ENCODE measurements around the gene ADK. TPM values are rescaled to one million over a fixed set of nuclear protein-coding genes. Genes with fewer than 3 reads are reported as not detected.
A peak's percentile ranks its signal among the peaks of the same experiment; 100 is the strongest.

ADK gene
- total and polyA plus RNA-seq, 11 donors = 20.8 to 55.5 (median 39.8) TPM

DNA sequence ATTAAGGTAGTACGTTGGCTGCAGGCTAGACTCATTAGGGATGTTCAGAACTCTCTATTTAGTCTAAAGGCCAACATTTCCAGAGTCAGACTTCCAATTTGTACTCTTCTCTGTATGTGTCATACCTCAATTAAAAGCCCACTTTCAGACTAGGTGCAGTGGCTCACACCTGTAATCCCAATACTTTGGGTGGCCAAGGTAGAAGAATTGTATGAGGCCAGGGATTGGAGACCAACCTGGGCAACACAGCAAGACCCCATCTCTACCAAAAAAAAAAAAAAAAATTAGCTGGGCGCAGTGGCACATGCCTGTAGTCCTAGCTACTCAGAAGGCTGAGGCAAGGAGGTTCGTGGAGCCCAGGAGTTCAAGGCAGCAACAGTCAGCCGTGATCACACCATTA is 484.6 kb downstream of the ADK start:
- H3K27me3 ChIP-seq = no peaks in the 10 kb centered on the region
- no peaks in the 10 kb centered on the region for H3K36me3 ChIP-seq
- H3K27ac ChIP-seq = no peak overlapping the region
- WGBS, 4 donors = 95 to 99% (median 97%) methylated on average over 4 of the region's 4 CpGs
- ATAC-seq (no peak), DNase-seq (no peak)
- intact Hi-C loops (cut with DNase I) = no loop called here
- TF ChIP-seq POLR2A (IDR thresholded peaks at IDR 0.05) = no peak
- no peak for TF ChIP-seq CTCF (IDR thresholded peaks at IDR 0.05)
- H3K4me3 ChIP-seq = no peak overlapping the region
- H3K4me1 ChIP-seq = peaks cover 0 to 10% (median 1%) of the 10 kb centered on the region in 12 donors
- peaks cover 0 to 21% (median 10%) of the 10 kb centered on the region in 12 donors for H3K9me3 ChIP-seq

- H3K4me1 ChIP-seq = peaks cover 0 to 14% (median 3%) of the 10 kb centered on the region in 12 donors
- no peak for TF ChIP-seq CTCF (IDR thresholded peaks at IDR 0.05)
- TF ChIP-seq POLR2A (IDR thresholded peaks at IDR 0.05) = no peak
- H3K4me3 ChIP-seq = no peak overlapping the region
- no peaks in the 10 kb centered on the region for H3K36me3 ChIP-seq
- no peak overlapping the region for H3K27ac ChIP-seq
- peaks cover 0 to 21% (median 10%) of the 10 kb centered on the region in 12 donors for H3K9me3 ChIP-seq
- ATAC-seq = no peak
- intact Hi-C loops (cut with DNase I) = no loop called here
- 91 to 94% (median 92%) methylated on average over 1 of the region's 1 CpG for WGBS, 4 donors
- no peaks in the 10 kb centered on the region for H3K27me3 ChIP-seq
- DNase-seq = no peak
Measured at GRCh38 chr10:74637685-74638084, 486.7 kb downstream of the ADK start.

- no peaks in the 10 kb centered on the region for H3K36me3 ChIP-seq
- H3K27me3 ChIP-seq = no peaks in the 10 kb centered on the region
- DNase-seq (no peak), ATAC-seq (peak in 1 of 4 donors; percentile 18)
- peaks cover 0 to 12% (median 4%) of the 10 kb centered on the region in 12 donors for H3K9me3 ChIP-seq
- H3K4me1 ChIP-seq = peaks cover 0 to 14% (median 3%) of the 10 kb centered on the region in 12 donors
- H3K4me3 ChIP-seq = no peak overlapping the region
- intact Hi-C loops (cut with DNase I) = no loop called here
- peak overlapping the region in 1 of 12 donors; percentile 54 for H3K27ac ChIP-seq
- WGBS, 4 donors = 57 to 62% (median 60%) methylated on average over 5 of the region's 5 CpGs
- no peak for TF ChIP-seq POLR2A (IDR thresholded peaks at IDR 0.05)
Measured at GRCh38 chr10:74640134-74640921, 489.3 kb downstream of the ADK start.

- H3K9me3 ChIP-seq = peaks cover 0 to 7% (median 0%) of the 10 kb centered on the region in 12 donors
- H3K4me1 ChIP-seq = peaks cover 0 to 14% (median 3%) of the 10 kb centered on the region in 12 donors
- no peak overlapping the region for H3K4me3 ChIP-seq
- H3K27ac ChIP-seq = no peak overlapping the region
- WGBS, 4 donors = 68 to 79% (median 73%) methylated on average over 1 of the region's 1 CpG
- intact Hi-C loops (cut with DNase I) = no loop called here
- H3K27me3 ChIP-seq = no peaks in the 10 kb centered on the region
- ATAC-seq = no peak
- DNase-seq = no peak
- TF ChIP-seq CTCF (IDR thresholded peaks at IDR 0.05) = no peak
- no peak for TF ChIP-seq POLR2A (IDR thresholded peaks at IDR 0.05)
- no peaks in the 10 kb centered on the region for H3K36me3 ChIP-seq
Measured at GRCh38 chr10:74641659-74642058, 490.6 kb downstream of the ADK start.

Measured in heart left ventricle (tissue), 16 donors.